Loucy (cell line): Measurements from ENCODE around the gene SCN9A.

ENCODE experiments used
- EZH2phosphoT487 ChIP-seq: fragments of 200-600 bp; IDR thresholded peaks from 2 replicates; pipeline ENCODE4 v1.6.1; 2018; ENCODE audit warnings: antibody characterized with exemption, mild to moderate bottlenecking, moderate library complexity, borderline replicate concordance
- TF ChIP-seq, protein P1 (sequence below): fragments of 200-600 bp; sonication (generic); conservative IDR thresholded peaks from 2 replicates; pipeline ENCODE4 v1.5.1; 2014; ENCODE audit warnings: mild to moderate bottlenecking, antibody characterized with exemption, low read length

DNA sequence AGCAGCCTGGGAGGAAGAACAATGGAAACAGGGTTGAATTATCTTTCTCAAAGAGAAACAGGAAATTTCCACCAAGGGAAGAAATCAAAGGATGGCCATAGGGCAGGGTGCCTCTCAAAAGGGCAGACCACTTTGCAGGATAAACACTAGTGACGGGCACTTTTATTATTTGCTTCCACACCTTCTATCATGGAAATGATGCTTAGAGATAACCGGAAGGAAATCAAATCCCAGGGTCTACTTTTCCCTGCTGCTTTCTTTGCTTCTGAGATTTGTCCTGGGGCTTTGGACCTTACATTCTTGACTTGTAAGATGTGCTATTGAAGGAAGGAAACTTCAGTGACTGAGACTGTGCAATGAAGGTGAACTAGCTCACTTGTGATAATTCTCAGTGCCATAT lies 1.1 kb upstream of the SCN9A start:
- TF ChIP-seq, protein P1, sequence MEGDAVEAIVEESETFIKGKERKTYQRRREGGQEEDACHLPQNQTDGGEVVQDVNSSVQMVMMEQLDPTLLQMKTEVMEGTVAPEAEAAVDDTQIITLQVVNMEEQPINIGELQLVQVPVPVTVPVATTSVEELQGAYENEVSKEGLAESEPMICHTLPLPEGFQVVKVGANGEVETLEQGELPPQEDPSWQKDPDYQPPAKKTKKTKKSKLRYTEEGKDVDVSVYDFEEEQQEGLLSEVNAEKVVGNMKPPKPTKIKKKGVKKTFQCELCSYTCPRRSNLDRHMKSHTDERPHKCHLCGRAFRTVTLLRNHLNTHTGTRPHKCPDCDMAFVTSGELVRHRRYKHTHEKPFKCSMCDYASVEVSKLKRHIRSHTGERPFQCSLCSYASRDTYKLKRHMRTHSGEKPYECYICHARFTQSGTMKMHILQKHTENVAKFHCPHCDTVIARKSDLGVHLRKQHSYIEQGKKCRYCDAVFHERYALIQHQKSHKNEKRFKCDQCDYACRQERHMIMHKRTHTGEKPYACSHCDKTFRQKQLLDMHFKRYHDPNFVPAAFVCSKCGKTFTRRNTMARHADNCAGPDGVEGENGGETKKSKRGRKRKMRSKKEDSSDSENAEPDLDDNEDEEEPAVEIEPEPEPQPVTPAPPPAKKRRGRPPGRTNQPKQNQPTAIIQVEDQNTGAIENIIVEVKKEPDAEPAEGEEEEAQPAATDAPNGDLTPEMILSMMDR, result no peak
- TF ChIP-seq EZH2phosphoT487, result no peak
